ENCODE results near the gene CLDN14.

DNA sequence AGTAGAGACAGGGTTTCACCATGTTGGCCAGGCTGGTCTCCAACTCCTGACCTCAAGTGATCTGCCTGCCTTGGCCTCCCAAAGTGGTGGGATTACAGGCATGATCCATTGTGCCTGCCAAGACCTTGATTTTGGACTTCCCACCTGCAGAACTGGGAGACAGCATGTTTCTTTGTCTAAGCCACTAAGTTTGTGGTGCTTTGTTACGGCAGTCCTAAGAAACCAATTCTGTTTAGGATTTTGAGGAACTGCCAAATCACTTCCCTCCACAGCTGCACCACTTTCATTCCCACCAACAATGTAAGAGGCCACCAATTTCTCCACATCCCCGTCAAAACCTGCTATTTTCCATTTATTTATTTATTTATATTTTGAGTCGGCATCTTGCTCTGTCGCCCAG, 48.7 kb downstream of the CLDN14 start:
- TF ChIP-seq, protein P1, sequence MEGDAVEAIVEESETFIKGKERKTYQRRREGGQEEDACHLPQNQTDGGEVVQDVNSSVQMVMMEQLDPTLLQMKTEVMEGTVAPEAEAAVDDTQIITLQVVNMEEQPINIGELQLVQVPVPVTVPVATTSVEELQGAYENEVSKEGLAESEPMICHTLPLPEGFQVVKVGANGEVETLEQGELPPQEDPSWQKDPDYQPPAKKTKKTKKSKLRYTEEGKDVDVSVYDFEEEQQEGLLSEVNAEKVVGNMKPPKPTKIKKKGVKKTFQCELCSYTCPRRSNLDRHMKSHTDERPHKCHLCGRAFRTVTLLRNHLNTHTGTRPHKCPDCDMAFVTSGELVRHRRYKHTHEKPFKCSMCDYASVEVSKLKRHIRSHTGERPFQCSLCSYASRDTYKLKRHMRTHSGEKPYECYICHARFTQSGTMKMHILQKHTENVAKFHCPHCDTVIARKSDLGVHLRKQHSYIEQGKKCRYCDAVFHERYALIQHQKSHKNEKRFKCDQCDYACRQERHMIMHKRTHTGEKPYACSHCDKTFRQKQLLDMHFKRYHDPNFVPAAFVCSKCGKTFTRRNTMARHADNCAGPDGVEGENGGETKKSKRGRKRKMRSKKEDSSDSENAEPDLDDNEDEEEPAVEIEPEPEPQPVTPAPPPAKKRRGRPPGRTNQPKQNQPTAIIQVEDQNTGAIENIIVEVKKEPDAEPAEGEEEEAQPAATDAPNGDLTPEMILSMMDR (IDR thresholded peaks at IDR 0.05), result no peak
- TF ChIP-seq POLR2A (IDR thresholded peaks at IDR 0.05), result no peak
